HepG2 (cell line): ENCODE results near the gene HOXA4. TPM values are rescaled to one million over a fixed set of nuclear protein-coding genes. Genes with fewer than 3 reads are reported as not detected.

Source experiments
- ARNT2 ChIP-seq: sonication (generic); formaldehyde crosslinking; IDR thresholded peaks from 2 replicates; pipeline ENCODE4 v1.8.0; 2022; ENCODE audit warnings: mild to moderate bottlenecking, low read depth, missing genetic modification reagents, moderate library complexity
- ATF7 ChIP-seq, 2 experiments: fragments of 450-650 bp in 1 of 2; sonication (generic) in 1 of 2; formaldehyde crosslinking in 1 of 2; IDR thresholded peaks; 2 replicates each; pipeline versions ENCODE4 v1.4.0 to v1.6.1; 2016 to 2020; ENCODE audit warnings: antibody characterized with exemption in 1 of 2, mild to moderate bottlenecking in 1 of 2, missing genetic modification reagents in 1 of 2
- FOXA3 ChIP-seq: IDR thresholded peaks from 2 replicates; pipeline ENCODE4 v1.6.1; 2016; ENCODE audit warnings: missing genetic modification reagents, missing compliant biosample characterization
- HDAC1 ChIP-seq: sonication (generic); formaldehyde crosslinking; IDR thresholded peaks from 2 replicates; pipeline ENCODE4 v1.5.1; 2020; ENCODE audit warnings: mild to moderate bottlenecking, missing genetic modification reagents
- KDM2A ChIP-seq: sonication (generic); formaldehyde crosslinking; IDR thresholded peaks from 2 replicates; pipeline ENCODE4 v1.4.0; 2020; ENCODE audit warnings: low read depth, missing genetic modification reagents, borderline replicate concordance
- KMT2A ChIP-seq: sonication (generic); formaldehyde crosslinking; IDR thresholded peaks from 2 replicates; pipeline ENCODE4 v1.4.0; 2020; ENCODE audit warnings: missing genetic modification reagents
- NFRKB ChIP-seq: fragments of 450-650 bp; IDR thresholded peaks from 2 replicates; pipeline ENCODE4 v1.6.1; 2017
- NR2C2 ChIP-seq: sonication (generic); formaldehyde crosslinking; IDR thresholded peaks from 2 replicates; pipeline ENCODE4 v1.4.0; 2020; ENCODE audit warnings: missing genetic modification reagents, mild to moderate bottlenecking, moderate library complexity, borderline replicate concordance
- POLR2A ChIP-seq, 2 experiments: IDR thresholded peaks; 2 replicates each; pipeline ENCODE4 v1.6.1; 2011; ENCODE audit warnings: low read depth in 2 of 2, low read length in 2 of 2, mild to moderate bottlenecking in 1 of 2, moderate library complexity in 1 of 2; ENCODE audit not compliant: insufficient read depth in 1 of 2
- SOX13 ChIP-seq, 3 experiments: fragments of 450-650 bp in 1 of 3; sonication (generic) in 1 of 3; formaldehyde crosslinking in 1 of 3; IDR thresholded peaks in 2 of 3; conservative IDR thresholded peaks in 1 of 3; 2 replicates each; pipeline versions ENCODE4 v1.5.0 to v1.6.1; 2016 to 2020; ENCODE audit warnings: antibody characterized with exemption in 1 of 3, mild to moderate bottlenecking in 1 of 3, missing compliant biosample characterization in 1 of 3, missing genetic modification reagents in 1 of 3, moderate library complexity in 1 of 3
- TEAD3 ChIP-seq: optimal IDR thresholded peaks from 2 replicates; pipeline ENCODE3; 2016; ENCODE audit warnings: borderline replicate concordance
- XRCC5 ChIP-seq: fragments of 200-400 bp; formaldehyde crosslinking; optimal IDR thresholded peaks from 2 replicates; pipeline ENCODE3; 2017; ENCODE audit warnings: mild to moderate bottlenecking, low read length
- ZFY ChIP-seq: sonication (generic); formaldehyde crosslinking; IDR thresholded peaks from 2 replicates; pipeline ENCODE4 v1.4.0; 2020; ENCODE audit warnings: missing genetic modification reagents
- ZNF256 ChIP-seq: sonication (generic); formaldehyde crosslinking; conservative IDR thresholded peaks from 2 replicates; pipeline ENCODE4 v1.4.0; 2020; ENCODE audit warnings: missing genetic modification reagents
- ZNF605 ChIP-seq: sonication (generic); formaldehyde crosslinking; IDR thresholded peaks from 2 replicates; pipeline ENCODE4 v1.8.0; 2022; ENCODE audit warnings: mild to moderate bottlenecking, missing genetic modification reagents
- ZNF891 ChIP-seq: sonication (generic); formaldehyde crosslinking; IDR thresholded peaks from 2 replicates; pipeline ENCODE4 v1.5.0; 2020; ENCODE audit warnings: mild to moderate bottlenecking, missing genetic modification reagents
- polyA plus RNA-seq, 8 experiments: library from polyadenylated mRNA; depleted of rRNA in 3 of 8; stranded (reverse) in 7 of 8; unstranded in 1 of 8; fragments of >200 nt; fragmentation: Illumina TruSeq in 4 of 8; extraction: Trizol in 4 of 8; gene quantifications; 2 replicates each; pipeline versions ENCODE4 v1.2.1 to v1.2.3, GENCODE V29; 2011 to 2016; ENCODE audit warnings: low read depth in 4 of 8, missing spikeins in 1 of 8, mixed read lengths in 1 of 8; ENCODE audit not compliant: insufficient read depth in 1 of 8
- total RNA-seq, 5 experiments: library from RNA; depleted of rRNA; stranded (reverse); fragments of >200 nt; fragmentation: Illumina TruSeq; extraction: Trizol; gene quantifications; 2 replicates each; pipeline ENCODE4 v1.2.3, GENCODE V29; 2016; ENCODE audit warnings: low read depth in 1 of 5

The HOXA4 gene
- total and polyA plus RNA-seq, 2 of the 13 experiments (the other 11 are each of a cell fraction or from before 2014, with no cell fraction given): 2.4 to 5.4 TPM

- no peak for TF ChIP-seq SOX13 (IDR thresholded peaks at IDR 0.05)
- 0 out of 4 replicates have a peak, but pooled peaks of 1 of the 2 experiments have one; percentile 17 for TF ChIP-seq SOX13 (CRISPR knock-in tag; conservative IDR thresholded peaks at IDR 0.05 in 1 of 2, IDR thresholded peaks at IDR 0.05 in 1 of 2)
- no peak for TF ChIP-seq ZNF605 (CRISPR knock-in tag)
- TF ChIP-seq ARNT2 (CRISPR knock-in tag): peak; percentile 39; the same call in 1 of the 2 replicates
- peak; percentile 35 to 37; a peak in 3 of 4 replicates for TF ChIP-seq POLR2A (IDR thresholded peaks at IDR 0.05; ENCODE audit: insufficient read depth in 1 of 2, low read depth in 2 of 2, low read length in 2 of 2)
- 0 out of 2 replicates have a peak, but pooled peaks have one; percentile 21 for TF ChIP-seq NR2C2 (CRISPR knock-in tag)
- no peak for TF ChIP-seq NFRKB
- peak; percentile 21 for TF ChIP-seq TEAD3
- TF ChIP-seq XRCC5: peak; percentile 44
- TF ChIP-seq ZNF891: no peak
- no peak for TF ChIP-seq ZNF256
- 0 out of 2 replicates have a peak, but pooled peaks have one; percentile 21 for TF ChIP-seq FOXA3 (CRISPR knock-in tag)
- TF ChIP-seq ZFY (CRISPR knock-in tag): 0 out of 2 replicates have a peak, but pooled peaks have one; percentile 32
- 0 out of 2 replicates have a peak, but pooled peaks have one; percentile 58 for TF ChIP-seq KMT2A (CRISPR knock-in tag)
- 0 out of 2 replicates have a peak, but pooled peaks have one; percentile 14 for TF ChIP-seq HDAC1 (CRISPR knock-in tag)
- TF ChIP-seq KDM2A (CRISPR knock-in tag): peak; percentile 18; the same call in 1 of the 2 replicates
- TF ChIP-seq ATF7 (IDR thresholded peaks at IDR 0.05): no peak
- no peak for TF ChIP-seq ATF7 (CRISPR knock-in tag; IDR thresholded peaks at IDR 0.05)
Observed at GRCh38 chr7:27123007-27123476, 7.5 kb downstream of the HOXA4 start (continued).
